ENCODE data around the gene CSTF3. TPM values are rescaled to one million over a fixed set of nuclear protein-coding genes. Genes with fewer than 3 reads are reported as not detected.
A peak's percentile ranks its signal among the peaks of the same experiment; 100 is the strongest.

The CSTF3 gene
- total RNA-seq, 1 donor from 2014 or later = 16.6 TPM

- Histone ChIP-seq H3K4me3 (ENCODE audit: low read depth, low read length) (peak within 1 kb of the TSS; percentile 95), H3K36me3 (ENCODE audit: control insufficient read depth, insufficient read depth, low read length) (no peaks in the 10 kb centered on the region), H3K27me3 (ENCODE audit: control insufficient read depth, insufficient read depth, low read length) (no peaks in the 10 kb centered on the region)
- TF ChIP-seq CTCF (IDR thresholded peaks at IDR 0.05; ENCODE audit: insufficient read depth, low read length, severe bottlenecking) = no peak
- DNase-seq (ENCODE audit: low read depth) = peak; percentile 77
- no peak for FAIRE-seq
Measured at GRCh38 chr11:33039274-33040032, 121.8 kb downstream of the CSTF3 start, which contains the start of gene TCP11L1. Gene TCP11L1 (plus strand): TSS chr11:33039572. CDS start chr11:33043774, 4,202 bp downstream.

GRCh38 chr11:33035011-33035410, 126.3 kb downstream of the CSTF3 start:
- DNase-seq (ENCODE audit: low read depth) = no peak

More at GRCh38 chr11:33035011-33035410, 126.3 kb downstream of the CSTF3 start:
- no peak for TF ChIP-seq CTCF (IDR thresholded peaks at IDR 0.05; ENCODE audit: insufficient read depth, low read length, severe bottlenecking)
- Histone ChIP-seq H3K36me3 (ENCODE audit: control insufficient read depth, insufficient read depth, low read length) (no peaks in the 10 kb centered on the region), H3K27me3 (ENCODE audit: control insufficient read depth, insufficient read depth, low read length) (no peaks in the 10 kb centered on the region), H3K4me3 (ENCODE audit: low read depth, low read length) (no peak overlapping the region)
- no peak for FAIRE-seq

Other genes with a start within 250 kb of the CSTF3 start
- gene DEPDC7, start 145.6 kb downstream of the CSTF3 start, total RNA-seq = 0.90 and 1.6 TPM in 2 replicates
- 8.7 and 11.4 TPM in 2 replicates for gene TCP11L1, start 121.9 kb downstream of the CSTF3 start, total RNA-seq
- gene HIPK3, start 95.9 kb upstream of the CSTF3 start, total RNA-seq = 72.5 and 100 TPM in 2 replicates
- 0.26 TPM in 2 replicates for gene KIAA1549L, start 214.6 kb upstream of the CSTF3 start, total RNA-seq